Raji (cell line): ENCODE data around the gene APIP.

ENCODE experiments used
- POLR2A ChIP-seq: IDR thresholded peaks from 2 replicates; pipeline ENCODE4 v1.6.1; 2011; ENCODE audit warnings: low read depth, low read length, control low read depth; ENCODE audit not compliant: insufficient read depth

APIP gene

GRCh38 chr11:34839969-34840368, 76.2 kb downstream of the APIP start:
- TF ChIP-seq POLR2A: no peak

DNA sequence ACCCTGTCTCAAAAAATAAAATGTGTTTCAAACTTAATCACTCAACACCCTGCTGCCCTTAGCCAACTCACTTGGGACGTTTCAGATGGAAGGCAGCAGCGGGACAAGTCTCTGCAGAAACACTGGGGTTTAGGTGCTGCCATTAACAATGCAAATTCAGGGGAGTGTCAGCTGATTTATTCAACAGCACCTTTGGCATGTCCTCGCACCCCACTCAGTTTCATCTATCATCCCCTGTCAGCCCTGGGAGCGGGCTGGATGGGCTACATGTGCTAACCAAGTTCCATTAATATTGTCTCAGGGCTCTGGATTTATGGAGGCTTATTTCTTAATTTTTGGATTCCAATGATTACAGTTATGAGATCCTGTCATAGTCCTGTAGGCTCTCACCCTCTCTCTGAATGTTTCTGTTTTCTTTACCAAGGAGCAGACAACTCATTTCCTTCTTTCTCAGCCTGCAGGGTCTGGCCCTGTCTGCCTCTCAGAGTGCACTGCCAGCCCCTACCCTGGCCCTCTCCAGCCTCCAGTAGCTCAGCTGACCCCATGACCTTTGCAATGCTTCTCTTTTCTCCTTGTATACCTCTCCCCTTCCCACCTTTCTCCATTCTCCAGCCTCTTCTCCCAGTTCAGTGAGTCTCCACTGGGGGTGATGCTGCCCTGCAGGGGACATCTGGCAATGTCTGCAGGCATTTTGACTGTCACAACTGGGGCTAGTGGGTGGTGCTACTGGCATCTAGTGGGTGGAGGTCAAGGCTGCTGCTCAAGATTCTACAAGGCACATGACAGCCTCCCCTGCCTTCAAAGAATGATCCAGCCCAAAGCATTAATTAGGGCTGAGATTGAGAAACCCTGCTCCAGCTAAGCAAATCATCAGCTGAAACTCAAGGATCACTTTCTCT, 79.0 kb downstream of the APIP start:
- no peak for TF ChIP-seq POLR2A

DNA sequence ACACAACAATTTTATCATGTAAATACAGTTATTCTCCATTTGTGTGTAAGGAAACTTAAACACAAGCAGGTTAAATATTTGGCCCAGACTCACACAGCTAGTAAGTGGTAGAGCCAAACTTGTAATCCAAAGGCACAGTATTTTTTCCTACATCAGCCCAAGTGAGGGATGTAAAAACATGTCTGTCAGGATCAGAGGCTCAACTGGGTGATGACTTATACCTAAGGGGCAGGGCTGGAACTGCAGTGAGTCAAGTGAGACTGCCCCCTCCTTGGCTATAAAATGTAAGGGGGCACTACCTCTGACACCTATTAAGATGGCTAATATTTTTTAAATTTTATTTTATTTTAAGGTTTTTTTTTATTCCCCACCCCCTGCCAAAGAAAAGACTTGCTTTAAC, 82.6 kb downstream of the APIP start:
- TF ChIP-seq POLR2A: no peak
